SK-N-SH (cell line): ENCODE measurements around the gene ARHGAP26. TPM values are rescaled to one million over a fixed set of nuclear protein-coding genes. Genes with fewer than 3 reads are reported as not detected.

Source experiments
- CTCF ChIA-PET: fragments of 300-600, 350-600 bp; formaldehyde crosslinking; extraction: SDS; loops from one replicate; lab custom pipeline; 2021; lab: Yijun Ruan, JAX
- POLR2A ChIA-PET: fragments of 350-600 bp; sonication (Branson Sonifier 250); formaldehyde crosslinking; extraction: SDS; loops from one replicate; lab custom pipeline; 2020; ENCODE audit warnings: antibody characterized with exemption, inconsistent platforms; lab: Yijun Ruan, JAX
- DNase-seq: peaks from one replicate; pipeline ENCODE4 v3.0.0; 2012
- H2AFZ ChIP-seq: fragments of 200-600 bp; sonication (generic); 2 replicates; pipeline ENCODE4 v1.8.1; 2016; ENCODE audit warnings: antibody characterized with exemption, mild to moderate bottlenecking, low read depth
- H3F3A ChIP-seq: fragments of 200-600 bp; sonication (generic); replicated peaks from 2 replicates; pipeline ENCODE3; 2016; ENCODE audit warnings: antibody characterized with exemption, mild to moderate bottlenecking; ENCODE audit not compliant: insufficient read depth
- H3K27ac ChIP-seq, 2 experiments: fragments of 200-500 bp in 1 of 2; fragments of 200-600 bp in 1 of 2; sonication (Bioruptor generic) in 1 of 2; sonication (generic), shearing (Covaris generic) in 1 of 2; 2 replicates each; pipeline versions ENCODE4 v1.5.1 to v1.6.1; 2014 to 2016; ENCODE audit warnings: low read depth in 2 of 2, inconsistent platforms in 1 of 2, low read length in 1 of 2, mild to moderate bottlenecking in 1 of 2, mixed read lengths in 1 of 2
- H3K27me3 ChIP-seq: fragments of 200-600 bp; sonication (generic), shearing (Covaris generic); 2 replicates; pipeline ENCODE4 v1.6.1; 2016; ENCODE audit warnings: mixed run types; ENCODE audit not compliant: insufficient read depth
- H3K36me3 ChIP-seq, 2 experiments: fragments of 200-500 bp in 1 of 2; fragments of 200-600 bp in 1 of 2; sonication (Bioruptor generic) in 1 of 2; sonication (generic) in 1 of 2; replicated peaks in 1 of 2; 2 replicates each; pipeline versions ENCODE3 to v1.5.1; 2014 to 2016; ENCODE audit warnings: low read length in 1 of 2, mild to moderate bottlenecking in 1 of 2; ENCODE audit not compliant: insufficient read depth in 2 of 2, control insufficient read depth in 1 of 2
- H3K4me1 ChIP-seq, 2 experiments: fragments of 200-500 bp in 1 of 2; fragments of 200-600 bp in 1 of 2; sonication (Bioruptor generic) in 1 of 2; sonication (generic), shearing (Covaris generic) in 1 of 2; 2 replicates each; pipeline versions ENCODE4 v1.5.1 to v1.6.1; 2014 to 2016; ENCODE audit warnings: low read depth in 1 of 2, low read length in 1 of 2, mixed run types in 1 of 2; ENCODE audit not compliant: insufficient read depth in 2 of 2, control insufficient read depth in 1 of 2
- H3K4me2 ChIP-seq: fragments of 200-600 bp; sonication (generic), shearing (Covaris generic); 2 replicates; pipeline ENCODE4 v1.6.1; 2017; ENCODE audit warnings: mixed run types
- H3K4me3 ChIP-seq, 2 experiments: fragments of 200-500 bp in 1 of 2; fragments of 200-600 bp in 1 of 2; sonication (Bioruptor generic) in 1 of 2; sonication (generic), shearing (Covaris generic) in 1 of 2; 2 replicates each; pipeline versions ENCODE4 v1.5.1 to v1.8.1; 2014 to 2016; ENCODE audit warnings: low read depth in 2 of 2, inconsistent platforms in 1 of 2, low read length in 1 of 2, mild to moderate bottlenecking in 1 of 2, mixed read lengths in 1 of 2, moderate library complexity in 1 of 2
- H3K79me2 ChIP-seq: fragments of 200-600 bp; sonication (generic); 2 replicates; pipeline ENCODE4 v1.8.1; 2017; ENCODE audit warnings: mild to moderate bottlenecking; ENCODE audit not compliant: insufficient read depth
- H3K9ac ChIP-seq: fragments of 200-600 bp; sonication (generic); 2 replicates; pipeline ENCODE4 v1.6.1; 2017; ENCODE audit warnings: mixed run types
- H3K9me2 ChIP-seq: fragments of 200-600 bp; sonication (generic); 2 replicates; pipeline ENCODE4 v1.6.1; 2017; ENCODE audit warnings: mixed run types
- H3K9me3 ChIP-seq: fragments of 200-600 bp; sonication (generic); 2 replicates; pipeline ENCODE4 v1.6.1; 2017; ENCODE audit warnings: mixed run types, mild to moderate bottlenecking, moderate library complexity
- H4K20me1 ChIP-seq: fragments of 200-600 bp; sonication (generic); 2 replicates; pipeline ENCODE4 v1.6.1; 2017; ENCODE audit warnings: mild to moderate bottlenecking, mixed run types; ENCODE audit not compliant: insufficient read depth
- CHD2 ChIP-seq: fragments of 150-350 bp; IDR thresholded peaks from 2 replicates; pipeline ENCODE4 v1.6.1; 2018; ENCODE audit warnings: low read length; ENCODE audit not compliant: partially characterized antibody
- CTCF ChIP-seq: fragments of 200-600 bp; sonication (generic); IDR thresholded peaks from 2 replicates; pipeline ENCODE4 v1.6.1; 2017; ENCODE audit warnings: antibody characterized with exemption, mild to moderate bottlenecking, moderate library complexity
- EP300 ChIP-seq, 2 experiments: IDR thresholded peaks; 2 replicates each; pipeline versions ENCODE4 v1.4.0 to v1.6.1; 2012; ENCODE audit warnings: borderline replicate concordance in 1 of 2, low read depth in 1 of 2, low read length in 1 of 2
- EZH2phosphoT487 ChIP-seq: fragments of 200-600 bp; sonication (generic); IDR thresholded peaks from 2 replicates; pipeline ENCODE4 v1.6.1; 2017; ENCODE audit warnings: low read depth, mixed run types, mild to moderate bottlenecking, antibody characterized with exemption, moderate library complexity, borderline replicate concordance
- FOSL2 ChIP-seq: IDR thresholded peaks from 2 replicates; pipeline ENCODE4 v1.4.0; 2012; ENCODE audit warnings: low read depth, mild to moderate bottlenecking, moderate library complexity, borderline replicate concordance
- MEF2A ChIP-seq: IDR thresholded peaks from 2 replicates; pipeline ENCODE4 v1.4.0; 2012; ENCODE audit warnings: low read depth, borderline replicate concordance
- MXI1 ChIP-seq: IDR thresholded peaks from 2 replicates; pipeline ENCODE4 v1.6.1; 2012; ENCODE audit warnings: mild to moderate bottlenecking, low read depth, low read length, improper control_type of control experiment
- NFIC ChIP-seq: IDR thresholded peaks from 2 replicates; pipeline ENCODE4 v1.4.0; 2012; ENCODE audit warnings: borderline replicate concordance
- NRF1 ChIP-seq: IDR thresholded peaks from 2 replicates; pipeline ENCODE4 v1.6.1; 2012; ENCODE audit warnings: low read depth, mild to moderate bottlenecking, low read length
- POLR2AphosphoS5 ChIP-seq: IDR thresholded peaks from 2 replicates; pipeline ENCODE4 v1.6.1; 2012; ENCODE audit warnings: low read depth, low read length
- RAD21 ChIP-seq: IDR thresholded peaks from 2 replicates; pipeline ENCODE4 v1.6.1; 2012; ENCODE audit warnings: mild to moderate bottlenecking, low read length
- RCOR1 ChIP-seq: fragments of 150-350 bp; IDR thresholded peaks from 2 replicates; pipeline ENCODE4 v1.6.1; 2017; ENCODE audit warnings: antibody characterized with exemption, low read length
- RFX5 ChIP-seq: IDR thresholded peaks from 2 replicates; pipeline ENCODE4 v1.6.1; 2012; ENCODE audit warnings: mild to moderate bottlenecking, improper control_type of control experiment, low read length
- RXRA ChIP-seq: IDR thresholded peaks from 2 replicates; pipeline ENCODE4 v1.4.0; 2012; ENCODE audit warnings: low read depth, mild to moderate bottlenecking, borderline replicate concordance
- TCF12 ChIP-seq: IDR thresholded peaks from 2 replicates; pipeline ENCODE4 v1.4.0; 2012
- USF1 ChIP-seq: IDR thresholded peaks from 2 replicates; pipeline ENCODE4 v1.4.0; 2012; ENCODE audit warnings: low read depth, borderline replicate concordance
- YY1 ChIP-seq: IDR thresholded peaks from 2 replicates; pipeline ENCODE4 v1.4.0; 2012; ENCODE audit warnings: low read depth, mild to moderate bottlenecking
- WGBS: methylation state at CpG from one replicate; pipeline ENCODE4 v1.1.6; 2017; ENCODE audit warnings: low lambda C conversion rate; 5-methylcytosine and 5-hydroxymethylcytosine counted together
- polyA plus RNA-seq, 3 experiments: library from polyadenylated mRNA; depleted of rRNA; stranded (reverse); fragments of >200 nt; gene quantifications; 2 replicates each; pipeline ENCODE4 v1.2.3, GENCODE V29; 2012

The ARHGAP26 gene
- polyA plus RNA-seq, 1 of the 3 experiments (the other 2 are of a cell fraction) = 6.1 TPM

GRCh38 chr5:142810743-142811290 is 40.6 kb downstream of the ARHGAP26 start:
- peaks cover 6 to 46% of the 10 kb centered on the region in 2 experiments; a peak in 3 of 4 replicates for H3K4me1 ChIP-seq
- no peak for TF ChIP-seq TCF12
- TF ChIP-seq YY1 = no peak
- no peak for TF ChIP-seq RAD21
- no peak for TF ChIP-seq RFX5
- TF ChIP-seq CHD2 = no peak
- TF ChIP-seq USF1 = no peak
- TF ChIP-seq FOSL2 = no peak
- H3K27ac ChIP-seq = peak overlapping the region in 1 of 2 experiments; percentile 98; a peak in 2 of 4 replicates
- H3K79me2 ChIP-seq = no peaks in the 10 kb centered on the region
- H3K27me3 ChIP-seq = no peaks in the 10 kb centered on the region
- H2AFZ ChIP-seq = no peak overlapping the region
- H3K9me2 ChIP-seq = no peaks in the 10 kb centered on the region
- no peak overlapping the region for H3K9ac ChIP-seq
- no peaks in the 10 kb centered on the region for H3K9me3 ChIP-seq
- no peak overlapping the region for H3K4me2 ChIP-seq
- H3K36me3 ChIP-seq = no peaks in the 10 kb centered on the region
- no peak overlapping the region for H3K4me3 ChIP-seq
- no peaks in the 10 kb centered on the region for H3F3A ChIP-seq
- no peaks in the 10 kb centered on the region for H4K20me1 ChIP-seq
- over 99% methylated on average over 6 of the region's 6 CpGs for WGBS
- ChIA-PET CTCF (interaction anchor here (1.2 to 4.7 kb wide), 5 partner anchors 56 to 94 kb away, joined by 3 to 19 read pairs (median 6); no protein-coding TSS in a partner anchor), POLR2A (no interaction called here)
- DNase-seq = no peak

- Histone ChIP-seq H3K27me3 (no peaks in the 10 kb centered on the region), H3F3A (no peaks in the 10 kb centered on the region), H3K4me1 (peaks cover 12 to 47% of the 10 kb centered on the region in 2 experiments; a peak in 3 of 4 replicates), H3K4me2 (no peak overlapping the region), H3K79me2 (no peaks in the 10 kb centered on the region), H3K9ac (no peak overlapping the region), H4K20me1 (no peaks in the 10 kb centered on the region), H2AFZ (no peak overlapping the region), H3K36me3 (no peaks in the 10 kb centered on the region), H3K4me3 (no peak overlapping the region)
- WGBS = 89% methylated on average over 10 of the region's 10 CpGs
- ChIA-PET CTCF (interaction anchor here (1.2 to 4.7 kb wide), 4 partner anchors 41 to 95 kb away, joined by 4 to 19 read pairs (median 6); no protein-coding TSS in a partner anchor), POLR2A (no interaction called here)
- DNase-seq = no peak
- TF ChIP-seq EZH2phosphoT487 (no peak), RCOR1 (no peak), MXI1 (no peak)
- TF ChIP-seq, all 33 proteins: peak for 0
- Histone ChIP-seq H3K9me2 (no peaks in the 10 kb centered on the region), H3K9me3 (no peaks in the 10 kb centered on the region), H3K27ac (no peak overlapping the region)
Measured at GRCh38 chr5:142811866-142812557, 41.8 kb downstream of the ARHGAP26 start.

GRCh38 chr5:142813220-142813619 is 43.0 kb downstream of the ARHGAP26 start:
- Histone ChIP-seq H3K27me3 (no peaks in the 10 kb centered on the region), H3K27ac (no peak overlapping the region), H3K36me3 (no peaks in the 10 kb centered on the region), H3K9me3 (no peaks in the 10 kb centered on the region), H4K20me1 (no peaks in the 10 kb centered on the region), H3K4me3 (no peak overlapping the region), H3F3A (no peaks in the 10 kb centered on the region), H3K9me2 (no peaks in the 10 kb centered on the region), H3K9ac (no peak overlapping the region), H3K4me2 (no peak overlapping the region), H3K79me2 (no peaks in the 10 kb centered on the region), H3K4me1 (peaks cover 18 to 51% of the 10 kb centered on the region in 2 experiments; a peak in 3 of 4 replicates), H2AFZ (no peak overlapping the region)
- no peak for DNase-seq
- 100% methylated on average over 3 of the region's 3 CpGs for WGBS
- ChIA-PET CTCF (no interaction called here), POLR2A (no interaction called here)
- TF ChIP-seq POLR2AphosphoS5 = no peak
- no peak for TF ChIP-seq EP300 (IDR thresholded peaks at IDR 0.05; ENCODE audit: borderline replicate concordance in 1 of 2, low read depth in 1 of 2, low read length in 1 of 2)
- no peak for TF ChIP-seq MEF2A
- TF ChIP-seq EZH2phosphoT487 = no peak
- TF ChIP-seq RCOR1 = no peak
- TF ChIP-seq NRF1 = no peak
- no peak for TF ChIP-seq FOSL2
- TF ChIP-seq RXRA = no peak
- no peak for TF ChIP-seq CTCF
- no peak for TF ChIP-seq NFIC
